NCI-H146 (cell line): ENCODE data around the gene TRIM17.

Experiments used
- DNase-seq: peaks from one replicate; lab custom pipeline; 2025; lab: John Stamatoyannopoulos, UW

Gene TRIM17

DNA sequence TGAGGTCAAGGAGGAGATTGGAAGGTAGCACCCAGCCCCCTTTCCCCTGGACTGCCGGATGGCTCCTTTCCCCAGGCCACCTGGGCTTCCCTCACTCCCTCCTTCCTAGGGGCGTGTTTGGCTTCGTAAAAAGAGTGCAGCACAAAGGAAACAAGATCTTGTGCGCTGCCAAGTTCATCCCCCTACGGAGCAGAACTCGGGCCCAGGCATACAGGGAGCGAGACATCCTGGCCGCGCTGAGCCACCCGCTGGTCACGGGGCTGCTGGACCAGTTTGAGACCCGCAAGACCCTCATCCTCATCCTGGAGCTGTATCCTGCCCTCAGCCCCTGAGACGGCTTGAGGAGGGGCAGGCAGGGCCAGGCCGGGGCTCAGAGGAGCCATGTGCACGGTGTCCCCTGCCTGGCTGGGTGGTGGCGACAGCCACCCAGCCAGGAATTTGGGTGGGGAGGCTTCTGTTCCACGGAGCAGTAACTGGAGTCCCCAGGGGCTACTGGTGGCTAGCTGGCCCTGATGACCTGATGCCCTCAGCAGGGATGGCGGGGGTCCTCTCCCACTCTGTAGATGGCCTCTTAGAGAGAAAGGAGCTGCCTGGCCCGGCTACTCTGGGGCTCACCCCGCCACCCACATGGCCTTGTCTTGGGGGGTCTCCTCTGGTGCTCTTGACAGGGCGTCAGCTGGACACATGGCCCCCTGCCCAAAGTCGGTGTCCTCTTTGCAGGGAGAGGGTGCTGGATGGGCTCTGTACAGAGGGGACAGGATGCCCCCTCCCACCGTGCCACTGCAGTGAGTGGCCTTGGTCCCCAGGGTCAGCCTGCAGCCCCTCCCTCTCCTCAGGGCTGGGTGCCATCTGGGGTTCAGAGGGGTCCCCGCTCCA is 49.6 kb downstream of the TRIM17 start:
- DNase-seq, result no peak

DNA sequence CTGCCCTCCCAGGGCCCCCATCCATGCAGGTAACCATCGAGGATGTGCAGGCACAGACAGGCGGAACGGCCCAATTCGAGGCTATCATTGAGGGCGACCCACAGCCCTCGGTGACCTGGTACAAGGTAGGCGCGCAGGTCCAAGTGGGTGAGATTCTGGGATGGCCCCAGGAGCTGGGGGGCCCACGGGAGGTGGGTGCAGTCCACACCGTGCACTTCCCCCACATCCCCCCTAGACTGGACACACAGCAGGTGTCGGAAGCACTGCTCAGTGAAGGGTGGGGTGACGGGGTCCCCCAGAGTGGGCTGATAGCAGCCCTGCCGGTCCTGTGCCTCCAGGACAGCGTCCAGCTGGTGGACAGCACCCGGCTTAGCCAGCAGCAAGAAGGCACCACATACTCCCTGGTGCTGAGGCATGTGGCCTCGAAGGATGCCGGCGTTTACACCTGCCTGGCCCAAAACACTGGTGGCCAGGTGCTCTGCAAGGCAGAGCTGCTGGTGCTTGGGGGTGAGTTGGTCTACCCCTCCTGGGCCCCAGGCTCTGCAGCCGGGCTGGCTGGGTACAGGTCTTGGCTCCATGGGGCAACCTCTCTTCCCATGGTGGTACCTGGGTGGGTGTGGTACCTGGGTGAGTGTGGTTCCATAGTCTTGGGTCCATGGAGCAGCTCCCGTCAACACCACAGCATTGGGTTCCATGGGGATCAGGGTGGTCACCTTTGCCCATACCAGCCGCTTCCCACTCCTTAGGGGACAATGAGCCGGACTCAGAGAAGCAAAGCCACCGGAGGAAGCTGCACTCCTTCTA is 50.4 kb downstream of the TRIM17 start:
- DNase-seq, result no peak

DNA sequence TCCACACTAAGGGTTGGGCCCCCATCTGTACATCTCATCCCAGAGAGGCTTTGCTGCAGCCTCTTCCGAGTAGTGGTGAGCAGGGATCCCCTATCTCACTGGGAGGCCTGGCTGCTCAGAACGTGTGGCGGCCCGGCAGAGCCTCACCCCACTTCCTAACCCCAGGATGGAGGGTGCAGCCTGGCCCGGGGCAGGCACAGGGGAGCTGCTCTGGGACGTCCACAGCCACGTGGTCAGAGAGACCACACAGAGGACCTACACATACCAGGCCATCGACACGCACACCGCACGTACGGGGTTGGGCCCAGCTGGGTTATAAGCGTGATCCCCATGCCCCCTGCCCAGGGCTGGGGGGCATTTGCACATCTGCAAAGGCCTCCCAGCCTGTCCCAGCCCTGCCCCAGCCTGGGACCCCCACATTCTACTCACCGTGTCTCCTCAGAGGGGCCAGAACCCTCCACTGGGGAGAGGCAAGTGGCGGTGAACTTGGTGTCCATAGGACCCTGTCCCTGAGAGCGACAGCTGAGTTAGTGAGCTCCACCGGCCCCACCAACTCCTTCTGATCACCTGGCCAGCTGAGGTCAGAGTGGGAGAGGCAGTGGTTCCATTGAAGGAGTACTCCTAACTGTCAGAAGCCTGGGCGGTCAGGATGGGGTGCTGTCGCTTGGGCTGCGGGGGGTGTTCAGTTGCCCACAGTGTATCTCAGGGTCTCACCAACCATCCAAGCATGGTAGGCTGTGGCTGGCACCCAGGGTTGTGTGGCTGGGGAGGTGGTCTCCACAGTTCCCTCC is 51.2 kb downstream of the TRIM17 start:
- no peak for DNase-seq

DNA sequence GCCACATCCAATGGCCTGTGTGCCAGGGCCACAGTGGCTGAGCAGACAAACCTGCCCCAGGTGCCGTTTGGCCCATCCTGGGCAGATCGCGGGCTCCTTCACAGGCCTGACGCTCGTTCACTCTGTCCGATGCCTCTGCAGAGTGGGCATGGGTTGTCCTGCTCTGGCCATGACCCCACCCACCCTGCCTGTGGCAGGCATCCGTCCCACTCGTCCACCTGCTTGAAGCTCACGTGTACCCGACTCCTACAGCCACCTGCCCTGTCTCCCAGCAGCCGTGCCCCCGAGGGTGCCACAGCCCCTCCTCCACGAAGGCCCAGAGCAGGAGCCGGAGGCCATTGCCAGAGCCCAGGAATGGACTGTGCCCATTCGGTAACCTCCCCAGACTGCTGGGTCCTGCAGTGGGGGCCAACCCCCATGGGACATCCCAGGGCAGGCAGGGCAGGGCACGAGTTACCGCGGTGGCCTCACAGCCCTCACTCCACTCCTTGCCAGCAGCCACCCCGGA is 51.9 kb downstream of the TRIM17 start:
- DNase-seq, result no peak

DNA sequence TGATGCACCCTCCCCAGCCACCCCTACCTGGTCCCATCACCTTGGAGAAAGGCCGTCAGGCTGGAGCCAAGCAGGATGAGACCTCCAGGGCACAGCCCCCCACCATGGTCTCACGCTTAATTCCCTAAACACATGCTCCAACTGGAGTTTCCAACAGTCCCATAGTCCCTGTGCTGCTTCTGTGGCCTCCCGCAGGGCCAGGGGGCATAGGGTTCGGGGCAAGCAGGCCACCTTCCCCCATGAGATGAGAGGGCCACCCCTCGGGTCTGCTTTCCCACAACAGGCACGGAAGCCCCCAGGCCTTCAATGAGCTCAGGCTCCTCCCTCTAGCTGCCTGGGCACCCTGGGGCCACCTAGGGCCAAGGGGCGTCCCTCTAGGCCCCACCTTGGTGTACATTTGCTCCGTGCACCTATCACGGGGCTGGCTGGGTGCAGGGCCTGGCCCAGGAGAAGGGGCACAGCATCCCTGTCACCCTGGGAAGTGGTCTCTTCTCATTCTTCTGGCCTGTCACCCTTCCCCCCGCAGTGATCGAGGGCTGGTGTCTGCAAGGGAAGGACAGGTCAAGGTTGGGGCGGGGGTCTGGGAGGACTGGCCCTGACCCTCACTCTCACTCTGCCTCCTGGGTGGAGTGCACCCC is 52.5 kb downstream of the TRIM17 start:
- no peak for DNase-seq

DNA sequence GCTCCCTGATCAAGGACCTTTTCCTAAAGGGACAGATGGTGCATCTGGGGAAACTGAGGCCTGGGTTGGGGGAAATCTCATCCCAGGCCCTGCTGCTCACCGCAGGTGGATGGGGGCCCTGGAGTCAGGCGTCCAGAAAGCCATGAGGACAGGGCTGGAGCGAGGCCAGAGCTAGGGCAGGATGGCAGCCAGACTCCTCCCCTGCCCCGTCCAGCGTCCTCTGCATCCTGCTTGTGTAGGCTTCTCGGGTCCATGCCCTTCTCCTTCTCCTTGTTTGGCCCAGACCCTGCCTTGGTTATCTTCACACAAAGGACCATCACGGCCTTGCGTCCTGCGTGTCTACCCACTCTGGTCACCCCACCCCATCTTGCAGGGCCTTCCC is 53.0 kb downstream of the TRIM17 start:
- no peak for DNase-seq

DNA sequence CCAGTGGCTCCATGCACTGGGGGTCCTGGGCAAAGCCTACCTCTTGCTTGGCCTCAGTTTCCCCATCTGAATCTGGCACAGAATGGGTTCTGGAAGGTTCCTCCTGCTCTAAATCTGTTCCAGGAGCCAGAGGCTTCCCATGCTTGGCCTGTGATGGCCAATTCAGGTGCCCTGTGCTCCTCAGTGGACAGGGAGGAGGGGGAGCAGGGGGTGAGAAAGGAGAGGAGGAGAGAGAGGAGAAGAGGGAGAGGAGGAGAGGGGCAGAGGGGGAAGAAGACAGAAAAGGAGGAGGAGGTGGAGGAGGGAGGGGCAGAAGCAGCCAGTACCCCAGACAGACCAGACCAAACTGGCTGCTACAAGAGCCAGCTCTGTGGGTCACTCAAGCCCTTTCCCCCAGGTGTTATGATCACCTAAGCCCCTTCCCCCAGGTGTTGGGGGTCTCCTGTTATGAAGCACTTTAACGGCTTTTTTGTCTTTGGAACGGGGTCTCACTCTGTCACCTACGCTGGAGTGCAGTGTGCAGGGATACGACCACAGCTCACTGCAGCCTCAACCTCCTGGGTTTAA is 53.7 kb downstream of the TRIM17 start:
- DNase-seq, result no peak

DNA sequence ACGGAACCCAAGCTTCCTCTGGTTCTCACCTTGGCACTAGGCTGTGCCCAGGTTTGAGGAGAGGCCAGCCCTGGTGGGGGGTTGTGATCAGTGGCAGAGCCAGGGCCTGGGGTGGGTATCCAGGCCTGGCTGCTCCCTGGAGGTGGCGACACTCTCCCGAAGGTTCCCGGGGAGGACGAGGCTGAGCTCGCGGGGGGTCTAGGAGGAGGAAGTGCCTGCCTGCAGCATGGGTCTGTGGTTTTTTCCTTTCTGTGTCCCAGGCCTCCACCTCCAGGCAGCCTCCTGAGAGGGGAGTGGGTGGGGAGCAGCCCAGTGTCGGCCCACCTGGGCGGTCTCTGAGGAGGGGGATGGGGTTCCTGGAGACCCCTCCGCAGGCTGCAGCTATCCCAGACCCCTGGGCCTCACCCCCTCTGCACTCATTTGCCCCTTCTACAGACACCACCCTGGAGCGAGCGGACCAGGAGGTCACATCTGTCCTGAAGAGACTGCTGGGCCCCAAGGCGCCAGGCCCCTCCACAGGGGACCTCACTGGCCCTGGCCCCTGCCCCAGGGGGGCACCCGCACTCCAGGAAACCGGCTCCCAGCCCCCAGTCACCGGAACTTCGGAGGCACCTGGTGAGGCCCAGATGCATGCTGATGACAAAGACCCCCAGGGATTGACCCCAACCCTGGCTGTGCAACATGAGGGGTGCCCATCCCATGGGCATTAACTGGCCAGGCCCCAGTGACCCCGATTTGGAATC is 54.3 kb downstream of the TRIM17 start:
- DNase-seq, result no peak

DNA sequence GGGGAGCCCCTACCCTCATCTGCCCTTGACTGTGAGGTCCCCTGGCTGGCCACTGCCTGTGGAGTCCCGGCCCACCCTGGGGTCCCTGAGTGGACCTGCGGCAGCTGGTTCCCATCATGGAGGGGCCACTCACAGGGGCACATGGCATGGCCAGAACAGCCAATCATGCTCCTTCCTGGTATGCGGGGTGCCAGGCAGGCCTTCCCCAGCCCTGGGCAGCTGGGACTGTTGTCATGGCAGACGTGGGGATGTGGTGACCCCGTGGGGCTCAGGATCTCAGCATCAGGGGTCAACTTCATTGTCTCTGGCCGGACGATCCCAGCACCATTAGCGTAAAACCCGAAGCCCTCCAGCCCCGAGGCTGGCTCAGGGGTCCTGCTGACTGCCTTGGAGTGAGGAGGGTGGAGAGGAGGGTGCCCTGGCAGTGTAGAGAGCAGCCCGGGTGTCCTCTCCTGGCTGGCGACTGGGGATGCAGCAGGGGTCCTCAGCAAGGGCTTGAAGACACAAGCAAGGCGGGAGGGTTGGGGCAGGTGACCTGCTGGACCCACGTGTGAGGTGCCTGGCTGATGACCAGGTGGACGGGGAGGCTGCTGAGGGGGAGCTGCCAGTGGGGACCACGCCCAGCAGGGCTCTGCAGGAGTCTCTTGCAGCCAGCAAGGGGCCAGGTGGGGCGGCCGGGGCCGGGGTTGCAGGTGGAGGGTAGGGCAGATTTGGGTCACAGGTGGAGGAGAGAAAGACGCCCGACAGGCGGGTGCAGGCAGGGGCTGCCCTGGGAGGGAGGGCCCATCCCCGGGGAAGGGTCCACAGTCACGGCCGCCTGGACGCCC is 55.1 kb downstream of the TRIM17 start:
- peak; percentile 35 for DNase-seq

DNA sequence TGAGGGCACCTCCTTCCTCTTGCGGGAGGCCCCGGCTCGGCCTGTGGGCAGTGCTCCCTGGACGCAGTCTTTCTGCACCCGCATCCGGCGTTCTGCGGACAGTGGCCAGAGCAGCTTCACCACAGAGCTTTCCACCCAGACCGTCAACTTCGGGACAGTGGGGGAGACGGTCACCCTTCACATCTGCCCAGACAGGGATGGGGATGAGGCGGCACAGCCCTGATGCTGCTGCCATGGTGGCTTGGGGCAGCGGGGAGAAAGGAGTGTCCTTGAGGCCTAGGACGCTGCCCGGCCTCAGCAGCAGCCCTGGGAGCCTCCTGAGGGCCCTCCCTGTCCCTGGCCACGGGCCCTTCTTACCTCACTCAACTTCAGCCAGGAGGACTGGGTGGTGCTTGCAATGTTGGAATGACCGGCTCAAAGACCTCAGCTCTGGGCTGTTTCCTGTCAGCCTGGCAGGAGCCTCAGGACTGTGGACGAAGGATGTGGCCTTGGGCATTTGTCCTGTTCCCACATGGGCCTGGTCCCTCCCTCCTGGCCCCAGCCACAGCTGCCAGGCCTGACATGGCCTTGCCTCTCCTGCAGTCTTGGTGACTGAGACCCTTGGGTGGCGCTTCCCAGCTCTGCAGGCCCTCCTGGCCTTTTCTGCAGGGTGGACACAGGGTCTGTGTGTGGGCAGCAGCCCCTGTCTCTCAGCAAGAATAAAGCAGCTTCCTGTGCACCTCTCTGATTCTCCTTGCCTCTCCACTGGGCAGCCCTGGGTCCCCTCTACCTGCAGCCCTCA is 55.9 kb downstream of the TRIM17 start:
- DNase-seq, result no peak

DNA sequence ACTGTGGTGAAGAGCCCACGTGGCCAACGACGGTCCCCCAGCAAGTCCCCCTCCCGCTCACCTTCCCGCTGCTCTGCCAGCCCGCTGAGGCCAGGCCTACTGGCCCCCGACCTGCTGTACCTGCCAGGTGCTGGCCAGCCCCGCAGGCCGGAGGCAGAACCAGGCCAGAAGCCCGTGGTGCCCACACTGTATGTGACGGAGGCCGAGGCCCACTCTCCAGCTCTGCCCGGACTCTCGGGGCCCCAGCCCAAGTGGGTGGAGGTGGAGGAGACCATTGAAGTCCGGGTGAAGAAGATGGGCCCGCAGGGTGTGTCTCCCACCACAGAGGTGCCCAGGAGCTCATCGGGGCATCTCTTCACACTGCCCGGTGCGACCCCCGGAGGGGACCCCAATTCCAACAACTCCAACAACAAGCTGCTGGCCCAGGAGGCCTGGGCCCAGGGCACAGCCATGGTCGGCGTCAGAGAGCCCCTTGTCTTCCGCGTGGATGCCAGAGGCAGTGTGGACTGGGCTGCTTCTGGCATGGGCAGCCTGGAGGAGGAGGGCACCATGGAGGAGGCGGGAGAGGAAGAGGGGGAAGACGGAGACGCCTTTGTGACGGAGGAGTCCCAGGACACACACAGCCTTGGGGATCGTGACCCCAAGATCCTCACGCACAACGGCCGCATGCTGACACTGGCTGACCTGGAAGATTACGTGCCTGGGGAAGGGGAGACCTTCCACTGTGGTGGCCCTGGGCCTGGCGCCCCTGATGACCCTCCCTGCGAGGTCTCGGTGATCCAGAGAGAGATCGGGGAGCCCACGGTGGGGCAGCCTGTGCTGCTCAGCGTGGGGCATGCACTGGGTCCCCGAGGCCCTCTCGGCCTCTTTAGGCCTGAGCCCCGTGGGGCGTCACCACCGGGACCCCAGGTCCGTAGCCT is 56.8 kb downstream of the TRIM17 start:
- DNase-seq, result no peak

DNA sequence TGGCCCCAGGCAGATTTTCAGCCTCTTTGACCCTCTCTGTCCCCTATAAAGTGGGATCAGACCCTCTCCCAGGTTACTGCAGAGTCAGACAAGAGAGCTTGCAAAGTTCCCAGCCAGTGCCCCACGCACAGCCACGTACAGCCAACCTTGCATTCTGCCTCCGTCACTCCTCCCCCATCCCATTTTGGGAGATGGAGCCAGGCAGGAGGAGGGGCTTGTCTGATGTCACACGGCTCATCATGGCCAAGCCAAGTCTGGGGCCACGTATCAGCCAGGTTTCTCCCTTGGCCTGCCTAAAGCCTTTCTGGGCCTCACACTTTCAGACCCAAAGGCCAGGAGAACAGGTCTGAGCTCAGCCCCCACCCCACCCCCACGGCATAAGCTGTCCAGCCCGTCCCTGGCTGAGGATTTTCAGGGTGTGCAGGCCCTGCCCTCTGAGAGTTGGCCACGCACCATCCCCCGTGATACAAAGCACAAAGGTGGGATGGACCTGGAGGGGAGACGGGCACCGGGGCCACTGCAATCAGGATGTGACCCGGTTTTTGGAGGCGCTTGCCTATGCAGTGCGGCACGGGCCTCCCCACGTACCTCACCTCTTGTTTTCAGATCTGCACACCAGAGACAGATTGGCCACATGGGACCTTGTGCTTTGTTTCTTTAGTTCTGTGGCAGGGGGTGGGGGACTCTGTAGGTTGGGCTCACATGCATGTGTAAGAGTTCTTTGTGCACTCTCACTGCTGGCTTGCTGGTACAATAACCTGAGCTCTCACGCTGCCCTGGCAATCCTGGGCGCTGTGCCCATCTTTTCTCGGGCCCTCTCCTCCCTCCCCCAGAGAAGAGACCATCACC is 57.7 kb downstream of the TRIM17 start:
- no peak for DNase-seq

DNA sequence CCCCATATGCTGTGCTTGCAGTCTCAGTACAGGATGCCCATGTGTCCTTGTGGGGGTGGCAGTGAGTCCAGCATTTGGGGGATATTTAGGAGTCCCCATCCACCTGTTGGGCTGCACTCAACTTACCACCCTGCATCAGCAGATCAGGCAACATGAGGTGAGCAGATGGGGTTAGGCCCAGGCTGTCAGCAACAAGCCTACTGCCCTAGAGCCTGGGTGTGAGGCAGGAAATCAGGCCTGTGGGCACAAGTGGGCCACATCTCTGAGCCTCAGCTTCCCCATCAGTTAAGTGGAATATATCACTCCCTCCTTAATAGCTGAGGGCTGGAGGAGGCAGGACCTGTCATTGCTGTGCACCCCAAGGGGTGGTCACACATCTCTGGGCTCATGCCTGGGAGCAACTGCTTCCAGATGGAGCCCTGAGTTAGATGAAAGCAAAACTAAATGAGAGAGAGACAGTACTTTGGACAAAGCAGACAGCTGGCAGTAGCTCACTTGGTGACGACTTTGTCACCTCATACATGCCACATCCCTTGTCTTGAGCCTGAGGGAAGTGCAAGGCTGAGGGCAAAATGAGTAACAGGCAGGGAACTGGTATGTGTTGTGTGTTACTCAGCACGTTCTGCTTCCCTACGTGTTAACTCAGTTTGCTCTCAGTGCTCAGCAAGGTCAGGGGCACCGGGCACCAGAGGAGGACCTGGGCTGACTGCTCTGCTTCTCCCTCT is 58.5 kb downstream of the TRIM17 start:
- DNase-seq, result no peak
